ENCODE measurements around the gene USH1C.

Gene USH1C

DNA sequence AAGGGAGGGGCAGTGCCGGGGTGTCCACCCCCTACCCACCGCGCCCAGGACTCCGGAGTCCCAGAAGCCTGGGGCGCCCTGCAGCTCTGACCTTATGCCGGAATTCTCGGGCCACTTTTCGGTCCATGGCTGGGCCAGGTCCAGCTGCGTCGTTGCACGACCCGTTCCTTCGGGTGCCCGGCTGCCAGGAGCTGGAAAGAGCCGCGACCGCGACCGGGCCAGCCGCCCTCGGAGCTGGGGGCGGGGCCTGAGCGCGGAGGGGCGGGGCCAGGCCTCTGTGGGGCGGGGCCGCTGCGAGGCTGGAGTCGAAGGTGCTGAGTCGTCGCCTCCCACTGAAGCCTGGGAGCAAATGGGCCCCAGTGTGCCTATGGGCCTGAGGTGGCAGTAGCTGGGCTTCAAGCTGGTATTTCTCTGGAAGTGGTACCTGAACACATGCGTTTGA lies at the start of gene USH1C:
Gene USH1C, minus strand, starts transcription at position 236 of the 442 bp plus-strand sequence. Its CDS starts 109 bp downstream, at position 127.
- in situ Hi-C loops (cut with MboI; ENCODE audit: low sequenced_read_pairs, unreplicated experiment), result no loop called here
- DNase-seq (ENCODE audit: low spot score), result no peak
- TF ChIP-seq CTCF (IDR thresholded peaks at IDR 0.05; ENCODE audit: borderline replicate concordance, control extremely low read depth, extremely low read depth, insufficient read depth, missing control alignments), result no peak

DNA sequence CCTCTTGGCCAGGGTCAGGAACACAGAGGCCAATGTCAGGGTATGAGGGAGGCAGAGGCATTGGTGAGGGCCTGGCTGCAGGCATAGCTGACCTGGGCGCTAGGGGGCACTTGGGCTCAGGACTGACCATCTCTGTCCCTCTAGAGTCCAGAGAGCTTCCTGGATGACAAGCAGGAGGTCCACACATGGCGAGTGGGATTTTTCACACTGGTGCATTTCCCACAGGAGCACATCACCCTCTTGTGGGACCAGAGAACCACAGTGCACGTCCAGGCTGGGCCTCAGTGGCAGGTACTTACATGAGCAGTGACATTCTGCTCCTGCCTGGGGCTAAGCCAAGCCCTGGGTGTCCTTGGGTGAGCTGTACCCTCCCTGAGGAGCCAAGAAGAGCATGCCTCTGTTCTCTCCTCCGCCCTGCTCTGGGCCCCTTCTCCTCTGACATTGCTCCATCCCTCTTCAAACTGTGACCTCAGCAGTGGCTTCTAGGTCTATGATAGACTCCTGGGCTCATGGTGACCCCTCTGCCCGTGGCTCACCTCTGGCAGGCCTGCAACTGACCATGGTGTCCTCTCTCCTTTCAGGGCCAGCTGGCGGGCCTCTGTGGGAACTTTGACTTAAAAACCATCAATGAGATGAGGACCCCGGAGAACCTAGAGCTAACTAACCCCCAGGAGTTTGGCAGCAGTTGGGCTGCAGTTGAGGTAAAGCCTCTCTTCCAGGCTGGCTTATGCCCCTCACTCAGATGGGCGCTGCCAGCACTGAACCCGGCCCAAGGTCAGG lies 49.4 kb upstream of the USH1C start:
- TF ChIP-seq CTCF (IDR thresholded peaks at IDR 0.05; ENCODE audit: borderline replicate concordance, control extremely low read depth, extremely low read depth, insufficient read depth, missing control alignments), result no peak
- in situ Hi-C loops (cut with MboI; ENCODE audit: low sequenced_read_pairs, unreplicated experiment), result loop anchor here (10.0 kb wide), 1 partner anchor 391 kb away; no protein-coding TSS in a partner anchor
- DNase-seq (ENCODE audit: low spot score), result no peak

GRCh38 chr11:17591293-17591692 lies 47.1 kb upstream of the USH1C start:
- TF ChIP-seq CTCF (IDR thresholded peaks at IDR 0.05; ENCODE audit: borderline replicate concordance, control extremely low read depth, extremely low read depth, insufficient read depth, missing control alignments), result no peak
- no peak for DNase-seq (ENCODE audit: low spot score)
- in situ Hi-C loops (cut with MboI; ENCODE audit: low sequenced_read_pairs, unreplicated experiment), result loop anchor here (10.0 kb wide), 1 partner anchor 394 kb away; no protein-coding TSS in a partner anchor

- no peak for DNase-seq (ENCODE audit: low spot score)
- in situ Hi-C loops (cut with MboI; ENCODE audit: low sequenced_read_pairs, unreplicated experiment), result loop anchor here (10.0 kb wide), 1 partner anchor 394 kb away; no protein-coding TSS in a partner anchor
- no peak for TF ChIP-seq CTCF (IDR thresholded peaks at IDR 0.05; ENCODE audit: borderline replicate concordance, control extremely low read depth, extremely low read depth, insufficient read depth, missing control alignments)
These were observed 46.2 kb upstream of the USH1C start for GRCh38 chr11:17590463-17590862.

DNA sequence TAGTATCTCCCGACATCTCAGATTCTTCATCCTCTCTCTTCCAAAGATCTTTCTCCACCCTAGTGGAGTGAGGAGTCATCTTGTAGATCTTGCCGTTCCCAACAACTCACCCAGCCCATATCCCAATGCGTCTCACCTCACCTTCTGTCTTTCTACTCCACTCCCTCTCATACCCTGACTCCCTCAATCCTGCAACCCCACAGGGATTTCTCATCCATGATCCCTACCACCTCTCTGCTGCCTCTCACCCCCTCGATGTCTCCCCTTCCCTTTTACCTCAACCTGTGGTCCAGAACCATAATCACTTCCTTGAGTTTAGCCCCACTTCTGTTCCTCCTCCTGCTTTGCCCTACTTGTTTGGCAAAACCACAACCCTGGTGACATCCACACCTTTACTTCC lies 44.5 kb upstream of the USH1C start:
- TF ChIP-seq CTCF (IDR thresholded peaks at IDR 0.05; ENCODE audit: borderline replicate concordance, control extremely low read depth, extremely low read depth, insufficient read depth, missing control alignments), result no peak
- in situ Hi-C loops (cut with MboI; ENCODE audit: low sequenced_read_pairs, unreplicated experiment), result no loop called here
- DNase-seq (ENCODE audit: low spot score), result no peak

- TF ChIP-seq CTCF (IDR thresholded peaks at IDR 0.05; ENCODE audit: borderline replicate concordance, control extremely low read depth, extremely low read depth, insufficient read depth, missing control alignments), result no peak
- DNase-seq (ENCODE audit: low spot score), result no peak
- in situ Hi-C loops (cut with MboI; ENCODE audit: low sequenced_read_pairs, unreplicated experiment), result no loop called here
These were observed 44.0 kb upstream of the USH1C start for GRCh38 chr11:17588166-17588565.
